K562 (cell line): ENCODE measurements around the gene TMEM205. TPM values are rescaled to one million over a fixed set of nuclear protein-coding genes. Genes with fewer than 3 reads are reported as not detected.

Experiments used
- ATAC-seq: fragments of 200-7000 bp; cut with Tn5 transposase; 3 replicates; pipeline ENCODE4 v1.9.1; 2020; ENCODE audit warnings: moderate library complexity
- BruUV-seq: library from RNA; stranded (reverse); fragments of 400-500 nt; replicated peaks from 2 replicates; lab custom pipeline; 2021; lab: Mats Ljungman, UMichigan
- CTCF ChIA-PET: fragments of 300-600 bp; formaldehyde crosslinking; extraction: SDS; loops from one replicate; lab custom pipeline; 2021; ENCODE audit warnings: low intra/inter-chr PET ratio; lab: Yijun Ruan, JAX
- POLR2A ChIA-PET: fragments of 300-600, 350-650 bp; sonication (Branson Sonifier 250); formaldehyde crosslinking; extraction: SDS; loops from one replicate; lab custom pipeline; 2021; ENCODE audit warnings: antibody characterized with exemption, inconsistent platforms; lab: Yijun Ruan, JAX
- DNase-seq, 4 experiments: peaks; one replicate each; pipeline versions ENCODE4 v3.0.0 to v3.0.0-alpha.2; 2011 to 2018; ENCODE audit warnings: low spot score in 3 of 4, mixed read lengths in 3 of 4; ENCODE audit errors: extremely low read depth in 1 of 4
- FAIRE-seq: peaks from 2 replicates; lab custom pipeline; 2011; peaks lifted over from hg19 to GRCh38; lab: Jason Lieb, UNC
- H2AFZ ChIP-seq: 2 replicates; pipeline ENCODE4 v1.6.0; 2011; ENCODE audit warnings: low read depth, low read length, control low read depth, inconsistent platforms
- H3K27ac ChIP-seq: fragments of 200-600 bp; 3 replicates; pipeline ENCODE4 v1.8.0; 2011; ENCODE audit warnings: low read depth, mild to moderate bottlenecking, control low read depth, inconsistent platforms, low read length, moderate library complexity, mixed read lengths; ENCODE audit errors: extremely low read depth
- H3K27me3 ChIP-seq, 2 experiments: fragments of 300-600 bp in 1 of 2; 2 replicates in 1 of 2; 3 replicates in 1 of 2; pipeline versions ENCODE4 v1.6.0 to v1.8.0; 2011; ENCODE audit warnings: inconsistent platforms in 2 of 2, low read length in 2 of 2, mild to moderate bottlenecking in 1 of 2, mixed read lengths in 1 of 2, moderate library complexity in 1 of 2; ENCODE audit not compliant: control insufficient read depth in 2 of 2, insufficient read depth in 2 of 2
- H3K36me3 ChIP-seq: fragments of 300-600 bp; 3 replicates; pipeline ENCODE4 v1.8.0; 2011; ENCODE audit warnings: mild to moderate bottlenecking, low read length, inconsistent platforms; ENCODE audit not compliant: control insufficient read depth, insufficient read depth
- H3K4me1 ChIP-seq, 2 experiments: fragments of 200-600 bp in 1 of 2; replicated peaks in 1 of 2; 2 replicates in 1 of 2; 3 replicates in 1 of 2; pipeline versions ENCODE4 v1.5.1 to v1.8.0; 2011; ENCODE audit warnings: inconsistent platforms in 2 of 2, low read length in 2 of 2, mild to moderate bottlenecking in 1 of 2, mixed read lengths in 1 of 2, moderate library complexity in 1 of 2; ENCODE audit not compliant: control insufficient read depth in 2 of 2, insufficient read depth in 2 of 2
- H3K4me2 ChIP-seq: 2 replicates; pipeline ENCODE4 v1.6.1; 2011; ENCODE audit warnings: low read length, control low read depth, inconsistent platforms, mixed read lengths; ENCODE audit not compliant: insufficient read depth
- H3K4me3 ChIP-seq: fragments of 200-600 bp; sonication (generic), shearing (Covaris generic); 2 replicates; pipeline ENCODE4 v1.5.1; 2016; ENCODE audit warnings: control low read depth, inconsistent platforms
- H3K79me2 ChIP-seq: fragments of 200-600 bp; 3 replicates; pipeline ENCODE4 v1.8.0; 2011; ENCODE audit warnings: low read length, inconsistent platforms; ENCODE audit not compliant: control insufficient read depth, insufficient read depth
- H3K9ac ChIP-seq, 2 experiments: 2 replicates each; pipeline versions ENCODE4 v1.6.0 to v1.6.1; 2011; ENCODE audit warnings: low read depth in 2 of 2, low read length in 2 of 2, control low read depth in 1 of 2, inconsistent platforms in 1 of 2, mild to moderate bottlenecking in 1 of 2, mixed read lengths in 1 of 2; ENCODE audit not compliant: insufficient read depth in 1 of 2
- H3K9me1 ChIP-seq: one replicate; pipeline ENCODE4 v1.6.0; 2011; ENCODE audit warnings: inconsistent platforms, mild to moderate bottlenecking, low read length, moderate library complexity; ENCODE audit not compliant: control insufficient read depth, insufficient read depth
- H3K9me3 ChIP-seq: replicated peaks from 2 replicates; pipeline ENCODE4 v1.5.1; 2011; ENCODE audit warnings: low read depth, low read length, inconsistent platforms; ENCODE audit not compliant: control insufficient read depth, insufficient read depth
- H4K20me1 ChIP-seq: replicated peaks from 2 replicates; pipeline ENCODE4 v1.6.1; 2011; ENCODE audit warnings: low read length, inconsistent platforms, mixed read lengths; ENCODE audit not compliant: control insufficient read depth, insufficient read depth
- ADNP ChIP-seq: fragments of 200-800 bp; sonication (Bioruptor generic); IDR thresholded peaks from 2 replicates; pipeline ENCODE4 v1.6.1; 2016; ENCODE audit warnings: missing genetic modification characterization, missing compliant biosample characterization
- CBX1 ChIP-seq: sonication (generic); IDR thresholded peaks from 2 replicates; pipeline ENCODE4 v1.6.1; 2016; ENCODE audit warnings: antibody characterized with exemption, low read depth, mild to moderate bottlenecking
- HMG20B ChIP-seq: fragments of 250-450 bp; sonication (Bioruptor Pico); IDR thresholded peaks from 2 replicates; pipeline ENCODE4 v1.5.0; 2021; ENCODE audit warnings: mild to moderate bottlenecking
- KDM1A ChIP-seq, 2 experiments: fragments of 450-650 bp; IDR thresholded peaks; 2 replicates each; pipeline ENCODE4 v1.6.1; 2016; ENCODE audit warnings: mild to moderate bottlenecking in 2 of 2
- MED1 ChIP-seq: sonication (generic); formaldehyde crosslinking; IDR thresholded peaks from 2 replicates; pipeline ENCODE4 v1.8.1; 2023; ENCODE audit warnings: missing genetic modification reagents, borderline replicate concordance
- PATZ1 ChIP-seq: fragments of 250-450 bp; sonication (Bioruptor Pico); IDR thresholded peaks from 2 replicates; pipeline ENCODE4 v1.5.0; 2020; ENCODE audit warnings: mild to moderate bottlenecking, borderline replicate concordance
- PHF20 ChIP-seq: fragments of 450-650 bp; IDR thresholded peaks from 2 replicates; pipeline ENCODE4 v1.6.1; 2018; ENCODE audit not compliant: partially characterized antibody
- RBM25 ChIP-seq: fragments of 200-400 bp; formaldehyde crosslinking; IDR thresholded peaks from 2 replicates; pipeline ENCODE4 v1.6.1; 2018; ENCODE audit warnings: low read length, low read depth, moderate library complexity; ENCODE audit not compliant: severe bottlenecking
- RCOR1 ChIP-seq, 2 experiments: IDR thresholded peaks; 2 replicates each; pipeline ENCODE4 v1.6.1; 2012; ENCODE audit warnings: low read depth in 2 of 2, low read length in 2 of 2, borderline replicate concordance in 1 of 2, improper control_type of control experiment in 1 of 2
- SMARCA5 ChIP-seq: fragments of 450-650 bp; IDR thresholded peaks from 2 replicates; pipeline ENCODE4 v1.6.1; 2016
- TCF3 ChIP-seq: sonication (generic); formaldehyde crosslinking; IDR thresholded peaks from 2 replicates; pipeline ENCODE4 v1.4.0; 2020; ENCODE audit warnings: mild to moderate bottlenecking, missing genetic modification reagents
- ZKSCAN3 ChIP-seq: fragments of 250-450 bp; sonication (Bioruptor Pico); IDR thresholded peaks from 2 replicates; pipeline ENCODE4 v1.4.0; 2020
- ZNF121 ChIP-seq: sonication (generic); formaldehyde crosslinking; conservative IDR thresholded peaks from 2 replicates; pipeline ENCODE4 v1.8.0; 2022; ENCODE audit warnings: missing genetic modification reagents
- ZNF609 ChIP-seq: sonication (generic); formaldehyde crosslinking; IDR thresholded peaks from 2 replicates; pipeline ENCODE4 v1.8.1; 2023; ENCODE audit warnings: missing genetic modification reagents, mild to moderate bottlenecking, borderline replicate concordance
- WGBS: fragments of 100-300 bp; shearing (Covaris generic); methylation state at CpG from one replicate; pipeline ENCODE4 v1.1.6; 2016; ENCODE audit warnings: low coverage, mixed read lengths; ENCODE audit not compliant: insufficient coverage; ENCODE audit errors: missing lambda C conversion rate; 5-methylcytosine and 5-hydroxymethylcytosine counted together
- in situ Hi-C: fragments of 300-500 bp; cut with MboI; formaldehyde crosslinking; loops from 4 replicates; pipeline ENCODE4 v1.15.0; 2018; ENCODE audit warnings: inconsistent platforms, mixed read lengths
- intact Hi-C: fragments of 100-400 bp; cut with micrococcal nuclease; formaldehyde crosslinking; loops from 2 replicates; pipeline ENCODE4 v1.14.2; 2022
- polyA plus RNA-seq, 8 experiments: library from polyadenylated mRNA; depleted of rRNA in 4 of 8; stranded (reverse) in 5 of 8; unstranded in 3 of 8; fragments of >200 nt; fragmentation: Nextera tagmentation in 2 of 8; fragmentation: Illumina TruSeq in 1 of 8; extraction: Ambion mirVana in 2 of 8; extraction: Trizol in 1 of 8; gene quantifications; 2 replicates each; pipeline versions ENCODE4 v1.2.1 to v1.2.3, GENCODE V29; 2011 to 2014; ENCODE audit warnings: inconsistent platforms in 1 of 8, missing spikeins in 1 of 8
- total RNA-seq, 7 experiments: library from RNA; depleted of rRNA in 6 of 7; stranded (reverse); fragments of >200 nt in 6 of 7; fragmentation: Illumina TruSeq in 2 of 7; extraction: Trizol in 2 of 7; gene quantifications; 2 replicates each; pipeline versions ENCODE4 v1.2.1 to v1.2.3, GENCODE V29; 2011 to 2021; ENCODE audit warnings: low replicate concordance in 1 of 7

Gene TMEM205
- total and polyA plus RNA-seq, 9 of the 15 experiments (the other 6 are each of a cell fraction or from before 2014, with no cell fraction given) = 21.3 to 81.5 (median 44.1) TPM

GRCh38 chr19:11330127-11330526 lies 15.9 kb downstream of the TMEM205 start (continued):
- no peak for TF ChIP-seq ZNF609
- TF ChIP-seq TCF3 (CRISPR knock-in tag) = no peak
- no peak for TF ChIP-seq ZKSCAN3
- no peak for TF ChIP-seq ZNF121
- no peak for TF ChIP-seq HMG20B (CRISPR knock-in tag)

- ATAC-seq = no peak
- in situ Hi-C loops = no loop called here
- no TSS peak for BruUV-seq
- 0 out of 2 replicates have a peak, but pooled peaks have one; percentile 70 for TF ChIP-seq SMARCA5
- TF ChIP-seq KDM1A (IDR thresholded peaks at IDR 0.05) = peak; percentile 71 to 80
- TF ChIP-seq ADNP (tag) = peak; percentile 87
- TF ChIP-seq MED1 (CRISPR knock-in tag) = no peak
- TF ChIP-seq RBM25 = peak; percentile 84
- TF ChIP-seq CBX1 = peak; percentile 89; the same call in 1 of the 2 replicates
- TF ChIP-seq PHF20 = peak; percentile 26
- TF ChIP-seq PATZ1 (CRISPR knock-in tag) = no peak
- TF ChIP-seq RCOR1 (IDR thresholded peaks at IDR 0.05; ENCODE audit: borderline replicate concordance in 1 of 2, low read depth in 2 of 2, low read length in 2 of 2) = peak in 1 of 2 experiments; percentile 66; a peak in 2 of 4 replicates
Observed at GRCh38 chr19:11325544-11325943, 20.5 kb downstream of the TMEM205 start.

More at GRCh38 chr19:11325544-11325943, 20.5 kb downstream of the TMEM205 start:
- Histone ChIP-seq H3K4me1 (peaks cover 14 to 17% of the 10 kb centered on the region in 2 experiments; a peak in 4 of 5 replicates), H3K27ac (no peak overlapping the region), H3K27me3 (no peaks in the 10 kb centered on the region), H2AFZ (no peak overlapping the region), H3K9ac (no peak overlapping the region), H4K20me1 (no peaks in the 10 kb centered on the region), H3K79me2 (no peaks in the 10 kb centered on the region), H3K36me3 (no peaks in the 10 kb centered on the region), H3K4me2 (no peak overlapping the region), H3K4me3 (no peak overlapping the region), H3K9me1 (no peaks in the 10 kb centered on the region), H3K9me3 (no peaks in the 10 kb centered on the region)
- CTCF ChIA-PET = no interaction called here
- WGBS = 62% methylated on average over 7 of the region's 7 CpGs
- intact Hi-C loops = no loop called here
- DNase-seq (no peak), FAIRE-seq (no peak)
- POLR2A ChIA-PET = interaction anchor here (0.6 to 1.6 kb wide), 4 partner anchors 13 to 101 kb away, joined by 3 to 7 read pairs (median 3); partner anchors contain the start of genes CCDC159 and RAB3D
